Kidney epithelial cell (primary cell): ENCODE measurements around the gene GRIK4. TPM values are rescaled to one million over a fixed set of nuclear protein-coding genes. Genes with fewer than 3 reads are reported as not detected.

Source experiments
- DNase-seq: peaks from one replicate; pipeline ENCODE4 v3.0.0-alpha.2; 2010; ENCODE audit warnings: low read depth
- H3K27me3 ChIP-seq: 2 replicates; pipeline ENCODE4 v1.6.0; 2011; ENCODE audit warnings: low read length; ENCODE audit not compliant: control insufficient read depth, insufficient read depth
- H3K36me3 ChIP-seq: 2 replicates; pipeline ENCODE4 v1.5.1; 2011; ENCODE audit warnings: low read length; ENCODE audit not compliant: control insufficient read depth, insufficient read depth
- H3K4me3 ChIP-seq: 2 replicates; pipeline ENCODE4 v1.5.1; 2011; ENCODE audit warnings: low read depth, mild to moderate bottlenecking, control low read depth, low read length
- total RNA-seq: library from RNA; depleted of rRNA; stranded (reverse); fragments of >200 nt; gene quantifications from 2 replicates; pipeline ENCODE4 v1.2.3, GENCODE V29; 2015
- TF ChIP-seq, protein P1 (sequence below): IDR thresholded peaks from 2 replicates; pipeline ENCODE4 v1.5.1; 2011; ENCODE audit warnings: mild to moderate bottlenecking, moderate library complexity, low read length, control low read depth, inconsistent platforms; ENCODE audit not compliant: insufficient read depth, poor library complexity, severe bottlenecking

GRIK4 gene
- total RNA-seq, 1 donor from 2014 or later: 0.17 TPM

DNA sequence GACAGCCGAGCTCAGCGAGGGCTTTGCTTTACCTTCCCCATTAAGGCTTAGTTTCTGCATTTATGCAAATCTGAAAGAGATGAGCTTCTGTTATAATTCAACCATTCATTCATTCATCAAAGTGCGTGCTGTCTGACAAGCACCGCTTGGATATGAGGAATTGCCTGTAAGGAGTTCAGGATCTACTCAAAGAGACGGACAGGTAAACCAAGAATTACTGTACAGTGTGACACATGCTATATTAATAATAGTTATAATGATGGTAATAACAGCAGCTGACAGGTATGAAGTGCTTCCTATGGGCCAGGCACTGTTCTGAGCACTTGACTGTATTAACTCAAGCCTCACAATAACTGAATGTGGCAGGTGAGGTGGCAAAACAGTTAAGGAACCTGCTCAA is 402.5 kb downstream of the GRIK4 start:
- peaks cover 2% of the 10 kb centered on the region for H3K27me3 ChIP-seq
- H3K4me3 ChIP-seq: no peak overlapping the region
- DNase-seq: no peak
- no peaks in the 10 kb centered on the region for H3K36me3 ChIP-seq
- TF ChIP-seq, protein P1, sequence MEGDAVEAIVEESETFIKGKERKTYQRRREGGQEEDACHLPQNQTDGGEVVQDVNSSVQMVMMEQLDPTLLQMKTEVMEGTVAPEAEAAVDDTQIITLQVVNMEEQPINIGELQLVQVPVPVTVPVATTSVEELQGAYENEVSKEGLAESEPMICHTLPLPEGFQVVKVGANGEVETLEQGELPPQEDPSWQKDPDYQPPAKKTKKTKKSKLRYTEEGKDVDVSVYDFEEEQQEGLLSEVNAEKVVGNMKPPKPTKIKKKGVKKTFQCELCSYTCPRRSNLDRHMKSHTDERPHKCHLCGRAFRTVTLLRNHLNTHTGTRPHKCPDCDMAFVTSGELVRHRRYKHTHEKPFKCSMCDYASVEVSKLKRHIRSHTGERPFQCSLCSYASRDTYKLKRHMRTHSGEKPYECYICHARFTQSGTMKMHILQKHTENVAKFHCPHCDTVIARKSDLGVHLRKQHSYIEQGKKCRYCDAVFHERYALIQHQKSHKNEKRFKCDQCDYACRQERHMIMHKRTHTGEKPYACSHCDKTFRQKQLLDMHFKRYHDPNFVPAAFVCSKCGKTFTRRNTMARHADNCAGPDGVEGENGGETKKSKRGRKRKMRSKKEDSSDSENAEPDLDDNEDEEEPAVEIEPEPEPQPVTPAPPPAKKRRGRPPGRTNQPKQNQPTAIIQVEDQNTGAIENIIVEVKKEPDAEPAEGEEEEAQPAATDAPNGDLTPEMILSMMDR: no peak

DNA sequence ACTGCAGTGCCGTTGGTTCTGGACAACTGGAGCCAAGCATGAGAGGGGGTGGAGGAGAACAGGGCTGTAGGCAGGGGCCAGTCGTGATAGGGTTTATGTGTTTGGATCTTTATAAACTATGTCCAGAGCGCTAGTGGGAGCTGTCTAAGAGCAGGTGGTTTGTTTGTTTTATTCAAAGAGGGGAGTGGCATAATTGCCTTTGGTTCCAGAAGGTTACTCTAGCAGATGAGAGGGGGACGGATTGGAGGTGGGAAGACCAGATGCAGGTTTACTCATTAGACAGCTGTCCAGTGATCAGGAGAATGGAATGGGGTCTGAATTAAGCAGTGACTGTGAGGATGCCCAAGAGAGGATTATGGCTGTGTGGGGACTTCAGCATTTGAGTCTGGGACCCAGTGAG is 403.1 kb downstream of the GRIK4 start:
- no peak for DNase-seq
- H3K4me3 ChIP-seq: no peak overlapping the region
- H3K27me3 ChIP-seq: peaks cover 2% of the 10 kb centered on the region
- no peaks in the 10 kb centered on the region for H3K36me3 ChIP-seq
- TF ChIP-seq, protein P1: no peak

DNA sequence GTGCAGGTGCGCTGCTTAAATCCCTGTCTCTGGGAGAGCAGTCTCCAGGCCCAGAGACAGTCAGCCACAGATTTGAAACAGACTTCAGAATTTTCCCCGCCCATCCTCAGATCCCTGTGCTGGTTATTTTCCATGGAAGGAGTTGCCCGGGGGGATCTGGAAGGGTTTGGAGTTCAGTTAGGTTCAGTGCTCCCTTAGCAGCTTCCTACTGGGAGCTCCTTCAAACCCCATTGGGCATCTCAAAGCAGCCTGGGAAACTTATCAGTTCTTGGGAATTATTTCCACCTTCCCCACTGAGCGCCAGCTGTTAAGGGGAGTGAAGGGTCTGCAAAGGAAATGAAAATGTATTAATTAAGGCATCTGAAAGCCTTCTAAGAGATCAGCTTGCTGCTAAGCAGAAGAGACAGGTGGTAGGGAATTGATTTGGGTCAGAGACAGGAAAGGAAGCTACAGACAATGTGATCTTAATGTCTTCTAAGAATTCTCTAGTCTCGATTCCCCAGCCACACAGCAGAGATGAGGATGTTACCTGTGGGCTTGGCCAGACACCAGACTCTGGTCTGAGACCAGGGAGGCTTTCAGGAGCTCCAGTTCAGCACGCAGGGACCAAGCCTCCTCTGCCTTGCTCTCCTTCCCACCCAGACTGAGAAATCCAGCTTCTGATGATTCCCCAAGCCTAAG is 406.2 kb downstream of the GRIK4 start:
- Histone ChIP-seq H3K4me3 (no peak overlapping the region), H3K36me3 (no peaks in the 10 kb centered on the region), H3K27me3 (peaks cover 2% of the 10 kb centered on the region)
- TF ChIP-seq, protein P1: no peak
- no peak for DNase-seq

DNA sequence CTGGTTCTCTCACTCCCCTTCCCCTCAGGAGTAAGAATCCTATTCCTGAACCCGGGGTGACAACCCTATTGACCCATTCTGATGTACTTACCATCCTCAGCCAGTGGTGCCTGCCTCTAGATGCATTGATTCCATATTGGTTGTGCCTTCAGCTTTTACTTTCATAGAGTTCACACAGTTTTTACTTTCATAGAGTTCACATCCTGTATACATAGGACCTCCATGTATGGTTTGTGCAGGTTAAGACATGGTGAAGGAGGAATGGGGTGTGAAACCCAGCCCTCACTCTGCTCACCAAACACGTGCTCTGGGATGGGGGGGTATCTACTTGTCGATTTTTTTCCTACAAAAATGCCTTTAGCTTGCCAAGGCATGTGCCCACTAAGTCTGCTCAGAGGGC is 406.7 kb downstream of the GRIK4 start:
- TF ChIP-seq, protein P1: no peak
- Histone ChIP-seq H3K4me3 (no peak overlapping the region), H3K27me3 (peaks cover 2% of the 10 kb centered on the region), H3K36me3 (no peaks in the 10 kb centered on the region)
- no peak for DNase-seq

DNA sequence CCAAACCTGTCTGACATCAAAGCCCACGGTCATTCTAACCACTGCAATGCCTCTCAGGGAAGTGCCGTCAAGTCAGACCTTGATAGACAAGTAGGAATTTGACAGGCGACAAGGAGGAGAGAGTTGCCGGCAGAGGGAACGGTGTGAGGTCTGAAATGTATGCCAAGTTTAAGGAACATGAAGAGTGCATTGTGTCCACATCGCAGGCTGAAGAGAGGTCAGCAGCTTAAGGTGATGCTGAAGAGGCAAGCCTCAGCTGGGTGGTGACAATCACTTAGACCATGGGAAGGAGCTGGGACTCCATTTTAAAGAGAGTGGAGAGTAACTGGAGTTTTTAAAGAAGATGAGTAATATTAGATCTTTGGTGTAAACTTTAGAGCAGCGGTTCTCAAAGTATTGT is 407.5 kb downstream of the GRIK4 start:
- no peaks in the 10 kb centered on the region for H3K36me3 ChIP-seq
- no peak for DNase-seq
- H3K4me3 ChIP-seq: no peak overlapping the region
- H3K27me3 ChIP-seq: peaks cover 2% of the 10 kb centered on the region
- TF ChIP-seq, protein P1: no peak

DNA sequence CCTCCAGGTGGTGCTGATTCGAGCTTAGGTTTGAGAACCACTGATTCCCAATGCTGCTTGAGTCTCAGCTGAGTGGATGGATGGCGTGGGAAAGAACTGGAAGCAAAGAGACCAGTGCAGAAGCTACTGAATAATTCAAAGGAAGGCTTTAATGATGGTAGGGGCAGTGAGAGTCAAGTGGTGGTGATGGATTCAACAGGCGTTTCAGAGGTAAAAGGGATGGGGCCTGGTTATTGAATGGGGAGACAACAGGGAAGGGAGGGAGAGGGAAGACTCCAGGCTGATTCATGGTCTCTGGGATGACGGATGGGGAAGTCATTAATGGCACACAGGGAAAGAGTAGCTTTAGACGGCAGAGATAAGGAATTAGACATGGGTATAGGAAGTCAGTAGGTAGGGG is 408.0 kb downstream of the GRIK4 start:
- TF ChIP-seq, protein P1: no peak
- H3K27me3 ChIP-seq: peaks cover 2% of the 10 kb centered on the region
- H3K36me3 ChIP-seq: no peaks in the 10 kb centered on the region
- DNase-seq: no peak
- H3K4me3 ChIP-seq: no peak overlapping the region
